HAP-1 (cell line): ENCODE results near the gene THBD.
"Not testable (repeated sequence)": the region's sequence is repeated elsewhere in the genome, so short reads cannot be mapped to it uniquely, and the experiment has no call there.

Experiments
- DNase-seq, 2 experiments: peaks; one replicate each; pipeline ENCODE4 v3.0.0-alpha.2; 2016 to 2020; ENCODE audit warnings: low spot score in 2 of 2
- H3K27me3 ChIP-seq: fragments of 250-450 bp; sonication (Bioruptor Pico); 2 replicates; pipeline ENCODE4 v1.5.1; 2020; ENCODE audit warnings: low read depth, mild to moderate bottlenecking, moderate library complexity
- H3K36me3 ChIP-seq: fragments of 250-450 bp; sonication (Bioruptor Pico); replicated peaks from 2 replicates; pipeline ENCODE4 v1.5.1; 2020; ENCODE audit warnings: mild to moderate bottlenecking
- H3K4me1 ChIP-seq: fragments of 250-450 bp; sonication (Bioruptor Pico); 2 replicates; pipeline ENCODE4 v1.5.1; 2020; ENCODE audit warnings: mild to moderate bottlenecking
- H3K4me3 ChIP-seq: fragments of 250-450 bp; sonication (Bioruptor Pico); 2 replicates; pipeline ENCODE4 v1.5.1; 2020; ENCODE audit warnings: mild to moderate bottlenecking, moderate library complexity
- H3K9me3 ChIP-seq: fragments of 250-450 bp; sonication (Bioruptor Pico); 2 replicates; pipeline ENCODE4 v1.5.1; 2020; ENCODE audit warnings: mild to moderate bottlenecking, moderate library complexity
- in situ Hi-C: fragments of 300-500 bp; cut with MboI; formaldehyde crosslinking; loops from 3 replicates; pipeline ENCODE4 v1.14.3; 2020; ENCODE audit warnings: low sequenced_read_pairs, inconsistent platforms, mixed read lengths

THBD gene

GRCh38 chr20:23029324-23029723, 20.1 kb downstream of the THBD start:
- Histone ChIP-seq H3K36me3 (no peaks in the 10 kb centered on the region), H3K9me3 (no peaks in the 10 kb centered on the region), H3K4me1 (no peaks in the 10 kb centered on the region), H3K4me3 (no peak overlapping the region), H3K27me3 (no peaks in the 10 kb centered on the region)
- in situ Hi-C loops: no loop called here
- no peak for DNase-seq

GRCh38 chr20:23028392-23028791, 21.1 kb downstream of the THBD start:
- no peaks in the 10 kb centered on the region for H3K9me3 ChIP-seq
- H3K4me3 ChIP-seq: no peak overlapping the region
- DNase-seq: no peak
- H3K4me1 ChIP-seq: no peaks in the 10 kb centered on the region
- no peaks in the 10 kb centered on the region for H3K27me3 ChIP-seq
- no peaks in the 10 kb centered on the region for H3K36me3 ChIP-seq
- in situ Hi-C loops: no loop called here

- Histone ChIP-seq H3K9me3 (no peaks in the 10 kb centered on the region), H3K4me1 (no peaks in the 10 kb centered on the region), H3K4me3 (no peak overlapping the region), H3K36me3 (no peaks in the 10 kb centered on the region), H3K27me3 (no peaks in the 10 kb centered on the region)
- DNase-seq: no peak
- in situ Hi-C loops: no loop called here
Measured at GRCh38 chr20:23027721-23028120, 21.8 kb downstream of the THBD start.

- H3K4me3 ChIP-seq, H3K9me3 ChIP-seq, DNase-seq, H3K4me1 ChIP-seq, in situ Hi-C loops, H3K36me3 ChIP-seq, H3K27me3 ChIP-seq: not testable (repeated sequence)
Measured at GRCh38 chr20:23025503-23025902, 24.0 kb downstream of the THBD start.

- Histone ChIP-seq H3K27me3 (no peaks in the 10 kb centered on the region), H3K4me1 (no peaks in the 10 kb centered on the region), H3K9me3 (no peaks in the 10 kb centered on the region), H3K4me3 (no peak overlapping the region), H3K36me3 (no peaks in the 10 kb centered on the region)
- in situ Hi-C loops: loop anchor here (25.0 kb wide), 1 partner anchor 88 kb away; no protein-coding TSS in a partner anchor
- DNase-seq: no peak
Measured at GRCh38 chr20:23024701-23025100, 24.8 kb downstream of the THBD start.

GRCh38 chr20:23023621-23024177, 25.8 kb downstream of the THBD start:
- H3K4me3 ChIP-seq: no peak overlapping the region
- no peak for DNase-seq
- H3K9me3 ChIP-seq: no peaks in the 10 kb centered on the region
- no peaks in the 10 kb centered on the region for H3K27me3 ChIP-seq
- in situ Hi-C loops: loop anchor here (25.0 kb wide), 1 partner anchor 89 kb away; no protein-coding TSS in a partner anchor
- no peaks in the 10 kb centered on the region for H3K4me1 ChIP-seq
- no peaks in the 10 kb centered on the region for H3K36me3 ChIP-seq

GRCh38 chr20:23022849-23023248, 26.6 kb downstream of the THBD start:
- Histone ChIP-seq H3K9me3 (no peaks in the 10 kb centered on the region), H3K36me3 (no peaks in the 10 kb centered on the region), H3K4me3 (no peak overlapping the region), H3K4me1 (no peaks in the 10 kb centered on the region), H3K27me3 (no peaks in the 10 kb centered on the region)
- DNase-seq: no peak
- in situ Hi-C loops: loop anchor here (25.0 kb wide), 1 partner anchor 89 kb away; no protein-coding TSS in a partner anchor

GRCh38 chr20:23021951-23022350, 27.5 kb downstream of the THBD start:
- Histone ChIP-seq H3K4me3 (no peak overlapping the region), H3K4me1 (no peaks in the 10 kb centered on the region), H3K27me3 (no peaks in the 10 kb centered on the region), H3K36me3 (no peaks in the 10 kb centered on the region), H3K9me3 (no peaks in the 10 kb centered on the region)
- in situ Hi-C loops: loop anchor here (25.0 kb wide), 1 partner anchor 90 kb away; no protein-coding TSS in a partner anchor
- DNase-seq: no peak

- no peak overlapping the region for H3K4me3 ChIP-seq
- H3K4me1 ChIP-seq: no peaks in the 10 kb centered on the region
- H3K36me3 ChIP-seq: no peaks in the 10 kb centered on the region
- H3K9me3 ChIP-seq: no peaks in the 10 kb centered on the region
- in situ Hi-C loops: loop anchor here (25.0 kb wide), 1 partner anchor 91 kb away; no protein-coding TSS in a partner anchor
- no peaks in the 10 kb centered on the region for H3K27me3 ChIP-seq
- no peak for DNase-seq
Measured at GRCh38 chr20:23021541-23021940, 27.9 kb downstream of the THBD start.

- no peaks in the 10 kb centered on the region for H3K27me3 ChIP-seq
- no peak overlapping the region for H3K4me3 ChIP-seq
- H3K9me3 ChIP-seq: no peaks in the 10 kb centered on the region
- no peak for DNase-seq
- H3K36me3 ChIP-seq: no peaks in the 10 kb centered on the region
- H3K4me1 ChIP-seq: no peaks in the 10 kb centered on the region
- in situ Hi-C loops: loop anchor here (25.0 kb wide), 1 partner anchor 92 kb away; no protein-coding TSS in a partner anchor
Measured at GRCh38 chr20:23020230-23021018, 29.0 kb downstream of the THBD start.

GRCh38 chr20:23019403-23019802, 30.1 kb downstream of the THBD start:
- in situ Hi-C loops: loop anchor here (25.0 kb wide), 1 partner anchor 93 kb away; no protein-coding TSS in a partner anchor
- Histone ChIP-seq H3K27me3 (no peaks in the 10 kb centered on the region), H3K4me3 (no peak overlapping the region), H3K4me1 (no peaks in the 10 kb centered on the region), H3K36me3 (no peaks in the 10 kb centered on the region), H3K9me3 (no peaks in the 10 kb centered on the region)
- no peak for DNase-seq

GRCh38 chr20:23018941-23019340, 30.5 kb downstream of the THBD start:
- H3K36me3 ChIP-seq: no peaks in the 10 kb centered on the region
- in situ Hi-C loops: loop anchor here (25.0 kb wide), 1 partner anchor 93 kb away; no protein-coding TSS in a partner anchor
- H3K4me3 ChIP-seq: no peak overlapping the region
- no peak for DNase-seq
- no peaks in the 10 kb centered on the region for H3K27me3 ChIP-seq
- H3K9me3 ChIP-seq: no peaks in the 10 kb centered on the region
- H3K4me1 ChIP-seq: no peaks in the 10 kb centered on the region

- in situ Hi-C loops: loop anchor here (25.0 kb wide), 1 partner anchor 94 kb away; no protein-coding TSS in a partner anchor
- Histone ChIP-seq H3K36me3 (no peaks in the 10 kb centered on the region), H3K9me3 (no peaks in the 10 kb centered on the region), H3K4me3 (no peak overlapping the region), H3K27me3 (no peaks in the 10 kb centered on the region), H3K4me1 (no peaks in the 10 kb centered on the region)
- DNase-seq: no peak
Measured at GRCh38 chr20:23018432-23018831, 31.0 kb downstream of the THBD start.

GRCh38 chr20:23017516-23017915, 32.0 kb downstream of the THBD start:
- in situ Hi-C loops: loop anchor here (25.0 kb wide), 1 partner anchor 95 kb away; no protein-coding TSS in a partner anchor

More at GRCh38 chr20:23017516-23017915, 32.0 kb downstream of the THBD start:
- Histone ChIP-seq H3K4me3 (no peak overlapping the region), H3K36me3 (no peaks in the 10 kb centered on the region), H3K4me1 (no peaks in the 10 kb centered on the region), H3K9me3 (no peaks in the 10 kb centered on the region), H3K27me3 (no peaks in the 10 kb centered on the region)
- no peak for DNase-seq
